Prostate gland (tissue), 2 donors: Measurements from ENCODE around the gene F2R. TPM values are rescaled to one million over a fixed set of nuclear protein-coding genes. Genes with fewer than 3 reads are reported as not detected.

ENCODE experiments used
- DNase-seq: peaks from one replicate; pipeline ENCODE4 v3.0.0-alpha.2; 2019; ENCODE audit warnings: low spot score
- H3K27ac ChIP-seq, 2 donors: fragments of 200-600 bp; sonication (generic); 2 replicates each; pipeline ENCODE4 v1.5.1; 2017 to 2019
- H3K27me3 ChIP-seq: fragments of 200-600 bp; sonication (generic); replicated peaks from 2 replicates; pipeline ENCODE4 v1.5.1; 2019; ENCODE audit not compliant: insufficient read depth
- H3K36me3 ChIP-seq, 2 donors: fragments of 200-600 bp; sonication (generic); 1 replicate in 1 of 2; 2 replicates in 1 of 2; pipeline versions ENCODE4 v1.5.1 to v1.8.1; 2017 to 2019
- H3K4me1 ChIP-seq: fragments of 200-600 bp; sonication (generic); replicated peaks from 2 replicates; pipeline ENCODE4 v1.5.1; 2019
- H3K4me3 ChIP-seq, 2 donors: fragments of 200-600 bp; sonication (generic); 2 replicates each; pipeline ENCODE4 v1.5.1; 2017 to 2019
- H3K9me3 ChIP-seq: fragments of 200-600 bp; sonication (generic); 2 replicates; pipeline ENCODE4 v1.5.1; 2017
- CTCF ChIP-seq, 4 experiments: fragments of 200-600 bp in 2 of 4; fragments of 450-650 bp in 2 of 4; sonication (generic) in 2 of 4; IDR thresholded peaks; 1 replicate in 3 of 4; 2 replicates in 1 of 4; pipeline ENCODE4 v1.5.1; 2016 to 2019; ENCODE audit warnings: antibody characterized with exemption in 4 of 4, mild to moderate bottlenecking in 2 of 4, moderate library complexity in 2 of 4
- POLR2A ChIP-seq: fragments of 450-650 bp; IDR thresholded peaks from one replicate; pipeline ENCODE4 v1.6.1; 2016; ENCODE audit warnings: antibody characterized with exemption, mild to moderate bottlenecking
- POLR2AphosphoS5 ChIP-seq: sonication (generic); formaldehyde crosslinking; IDR thresholded peaks from one replicate; pipeline ENCODE4 v1.6.1; 2017; ENCODE audit warnings: antibody characterized with exemption
- WGBS: methylation state at CpG from one replicate; pipeline ENCODE4 v1.1.5; 2018; 5-methylcytosine and 5-hydroxymethylcytosine counted together
- intact Hi-C: fragments of 100-400 bp; cut with DNase I; formaldehyde crosslinking; loops from one replicate; pipeline ENCODE4 v1.14.2; 2022
- total RNA-seq, 2 donors: library from RNA; depleted of rRNA; stranded (reverse); fragments of >200 nt; gene quantifications; one replicate each; pipeline ENCODE4 v1.1.0, GENCODE V29; 2016

F2R gene
- total RNA-seq, 2 donors from 2014 or later, result 4.1 to 22.3 TPM

DNA sequence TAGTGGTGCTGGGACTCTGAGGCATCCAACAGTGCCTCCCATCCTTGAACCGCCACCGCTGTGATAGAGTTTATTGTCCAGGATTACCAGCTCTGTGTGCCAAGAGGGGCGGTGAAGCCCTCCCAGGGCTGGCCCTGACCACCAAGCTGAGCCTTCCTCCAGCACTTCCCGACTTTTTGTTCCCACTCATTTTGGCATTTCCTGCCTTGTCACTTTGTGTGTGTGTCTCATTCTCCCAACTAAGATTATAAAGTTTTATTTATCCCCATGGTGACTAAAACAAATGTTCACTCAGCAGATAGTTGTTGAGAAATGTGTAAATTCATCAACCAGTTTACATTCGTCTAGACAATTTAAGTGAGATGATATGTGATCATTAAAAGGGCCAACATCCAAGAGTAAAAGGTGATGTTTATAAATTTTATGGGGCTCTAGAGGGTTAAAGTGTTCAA is 2.5 kb downstream of the F2R start:
- Histone ChIP-seq H3K27ac (no peak overlapping the region), H3K27me3 (no peaks in the 10 kb centered on the region), H3K36me3 (no peaks in the 10 kb centered on the region), H3K4me3 (no peak overlapping the region), H3K9me3 (no peaks in the 10 kb centered on the region), H3K4me1 (no peaks in the 10 kb centered on the region)
- intact Hi-C loops, result no loop called here
- TF ChIP-seq CTCF (IDR thresholded peaks at IDR 0.05) (no peak), POLR2A (no peak), POLR2AphosphoS5 (no peak)
- 81% methylated on average over 5 of the region's 5 CpGs for WGBS
- DNase-seq, result no peak

DNA sequence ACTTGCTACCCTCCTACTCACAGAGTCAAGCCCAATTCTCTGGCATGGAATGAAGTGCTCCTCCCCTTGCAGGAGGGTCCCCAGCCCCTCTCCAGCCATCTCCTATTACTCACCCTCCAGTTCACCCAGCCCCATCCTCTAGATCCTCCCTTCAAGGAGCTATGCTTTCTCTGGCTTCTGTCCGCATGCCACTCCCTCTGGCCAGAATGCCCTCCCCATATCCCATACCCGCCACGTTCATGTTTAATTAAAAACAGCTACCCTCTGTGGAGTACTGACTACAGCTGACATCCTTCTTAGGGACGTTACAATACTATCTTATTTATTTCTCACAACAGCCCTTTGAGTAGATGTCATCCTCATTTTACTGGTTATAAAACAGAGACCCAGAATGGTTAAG is 3.0 kb downstream of the F2R start:
- Histone ChIP-seq H3K27ac (no peak overlapping the region), H3K4me3 (no peak overlapping the region), H3K36me3 (no peaks in the 10 kb centered on the region), H3K27me3 (no peaks in the 10 kb centered on the region), H3K4me1 (no peaks in the 10 kb centered on the region), H3K9me3 (no peaks in the 10 kb centered on the region)
- TF ChIP-seq POLR2AphosphoS5, result no peak
- no peak for TF ChIP-seq POLR2A
- TF ChIP-seq CTCF (IDR thresholded peaks at IDR 0.05), result no peak
- DNase-seq, result no peak
- 91% methylated on average over 4 of the region's 4 CpGs for WGBS
- intact Hi-C loops, result no loop called here

- intact Hi-C loops, result no loop called here
- Histone ChIP-seq H3K4me3 (no peak overlapping the region), H3K27ac (no peak overlapping the region), H3K9me3 (no peaks in the 10 kb centered on the region), H3K36me3 (no peaks in the 10 kb centered on the region), H3K4me1 (no peaks in the 10 kb centered on the region), H3K27me3 (no peaks in the 10 kb centered on the region)
- TF ChIP-seq CTCF (IDR thresholded peaks at IDR 0.05) (no peak), POLR2A (no peak), POLR2AphosphoS5 (no peak)
- no peak for DNase-seq
- 75% methylated on average over 10 of the region's 10 CpGs for WGBS
These were observed 5.2 kb downstream of the F2R start for GRCh38 chr5:76720988-76721569.

GRCh38 chr5:76723266-76723665 is 7.3 kb downstream of the F2R start:
- no peak for TF ChIP-seq POLR2A
- no peak for TF ChIP-seq CTCF (IDR thresholded peaks at IDR 0.05)
- TF ChIP-seq POLR2AphosphoS5, result no peak
- intact Hi-C loops, result no loop called here
- Histone ChIP-seq H3K9me3 (no peaks in the 10 kb centered on the region), H3K27ac (no peak overlapping the region), H3K4me3 (no peak overlapping the region), H3K27me3 (no peaks in the 10 kb centered on the region), H3K4me1 (no peaks in the 10 kb centered on the region), H3K36me3 (no peaks in the 10 kb centered on the region)
- no peak for DNase-seq
- 96% methylated on average over 1 of the region's 1 CpG for WGBS

- 75% methylated on average over 1 of the region's 1 CpG for WGBS
- TF ChIP-seq POLR2A (no peak), CTCF (IDR thresholded peaks at IDR 0.05) (no peak), POLR2AphosphoS5 (no peak)
- intact Hi-C loops, result no loop called here
- Histone ChIP-seq H3K27ac (no peak overlapping the region), H3K9me3 (no peaks in the 10 kb centered on the region), H3K36me3 (no peaks in the 10 kb centered on the region), H3K27me3 (no peaks in the 10 kb centered on the region), H3K4me1 (no peaks in the 10 kb centered on the region), H3K4me3 (no peak overlapping the region)
- DNase-seq, result no peak
These were observed 8.0 kb downstream of the F2R start for GRCh38 chr5:76723906-76724305.
